ENCODE data around the gene ANKRD52.
"Not testable (repeated sequence)": the region's sequence is repeated elsewhere in the genome, so short reads cannot be mapped to it uniquely, and the experiment has no call there.

ANKRD52 gene

DNA sequence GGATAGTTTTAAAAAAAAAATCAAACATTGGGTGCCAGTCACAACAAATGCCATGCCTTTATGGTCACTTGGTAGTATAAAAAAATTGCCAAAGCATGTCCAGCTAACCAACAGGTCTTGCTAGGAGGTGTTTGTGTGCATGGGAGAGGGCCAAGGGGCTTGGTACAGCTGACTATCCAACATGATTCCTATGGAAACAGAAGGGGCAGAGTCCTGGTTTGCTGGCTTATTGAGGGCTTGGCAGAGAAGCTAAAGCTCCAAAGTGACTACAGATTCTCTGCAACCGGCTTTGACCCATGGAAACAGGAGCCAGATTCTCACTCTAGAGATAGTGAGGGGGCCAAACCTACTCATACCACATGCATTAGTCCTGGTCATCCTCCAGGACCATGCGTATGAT lies 14.3 kb upstream of the ANKRD52 start:
- DNase-seq (ENCODE audit: low spot score) = not testable (repeated sequence)

GRCh38 chr12:56271031-56271430 lies 12.8 kb upstream of the ANKRD52 start:
- peak; percentile 63 for DNase-seq (ENCODE audit: low spot score)

GRCh38 chr12:56267443-56268071 lies 9.4 kb upstream of the ANKRD52 start:
- DNase-seq (ENCODE audit: low spot score) = no peak

GRCh38 chr12:56266693-56267442 lies 8.7 kb upstream of the ANKRD52 start, which contains the start of gene COQ10A:
Gene COQ10A, plus strand, starts transcription at chr12:56266942. Its CDS starts 177 bp downstream, at chr12:56267119.
- peak; percentile 97 for DNase-seq (ENCODE audit: low spot score)

DNA sequence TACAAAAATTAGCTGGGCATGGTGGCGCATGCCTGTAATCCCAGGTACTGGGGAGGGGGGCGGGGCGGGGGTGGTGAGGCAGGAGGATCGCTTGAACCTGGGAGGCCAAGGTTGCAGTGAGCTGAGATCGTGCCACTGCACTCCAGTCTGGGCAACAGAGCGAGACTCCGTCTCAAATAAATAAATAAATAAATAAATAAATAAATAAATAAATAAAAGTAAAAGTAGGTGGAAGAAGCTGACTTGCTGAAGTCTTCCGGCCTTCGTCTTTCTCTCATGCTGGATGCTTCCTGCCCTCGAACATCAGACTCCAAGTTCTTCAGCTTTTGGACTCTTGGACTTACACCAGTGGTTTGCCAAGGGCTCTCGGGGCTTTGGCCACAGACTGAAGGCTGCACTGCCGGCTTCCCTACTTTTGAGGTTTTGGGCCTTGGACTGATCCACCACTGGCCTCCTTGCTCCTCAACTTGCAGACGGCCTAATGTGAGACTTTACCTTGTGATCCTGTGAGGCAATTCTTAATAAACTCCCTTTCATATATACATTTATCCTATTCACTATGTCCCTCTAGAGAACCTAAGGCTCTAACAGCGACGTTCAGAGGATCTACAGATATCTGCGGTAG lies 8.0 kb upstream of the ANKRD52 start:
- DNase-seq (ENCODE audit: low spot score) = not testable (repeated sequence)

DNA sequence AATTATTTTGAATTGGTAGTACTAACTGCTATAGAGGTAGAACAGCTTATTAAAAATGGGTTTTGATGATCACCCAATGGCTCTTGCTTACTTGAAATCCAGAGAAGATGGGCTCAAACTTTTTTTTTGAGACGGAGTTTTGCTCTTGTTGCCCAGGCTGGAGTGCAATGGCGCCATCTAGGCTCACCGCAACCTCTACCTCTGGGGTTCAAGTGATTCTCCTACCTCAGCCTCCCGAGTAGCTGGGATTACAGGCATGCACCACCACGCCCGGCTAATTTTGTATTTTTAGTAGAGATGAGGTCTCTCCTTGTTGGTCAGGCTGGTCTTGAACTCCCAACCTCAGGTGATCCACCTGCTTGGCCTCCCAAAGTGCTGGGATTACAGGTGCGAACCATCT lies 4.8 kb upstream of the ANKRD52 start:
- not testable (repeated sequence) for DNase-seq (ENCODE audit: low spot score)

- peak; percentile 80 for DNase-seq (ENCODE audit: low spot score)
Measured at GRCh38 chr12:56261503-56262232, 3.5 kb upstream of the ANKRD52 start.

DNA sequence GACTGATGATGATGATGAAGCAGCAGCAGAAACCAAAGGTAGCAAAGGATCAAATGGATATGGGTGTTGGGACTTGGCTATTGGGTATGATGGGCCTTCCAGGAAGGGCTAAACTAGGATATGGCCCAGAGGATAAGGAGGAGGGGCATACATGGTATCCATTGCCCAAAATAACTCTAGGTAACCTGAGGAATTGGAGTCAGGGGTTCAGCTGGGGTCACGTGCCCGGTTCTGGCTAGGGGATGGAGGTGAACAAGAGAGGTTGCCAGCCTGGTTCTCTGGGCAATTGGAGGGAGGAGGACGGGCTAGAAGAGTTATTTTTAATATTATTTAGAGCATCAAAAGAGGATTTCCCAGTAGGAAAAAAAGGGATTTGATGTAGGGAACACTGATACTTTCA lies 2.7 kb upstream of the ANKRD52 start:
- DNase-seq (ENCODE audit: low spot score) = no peak

DNA sequence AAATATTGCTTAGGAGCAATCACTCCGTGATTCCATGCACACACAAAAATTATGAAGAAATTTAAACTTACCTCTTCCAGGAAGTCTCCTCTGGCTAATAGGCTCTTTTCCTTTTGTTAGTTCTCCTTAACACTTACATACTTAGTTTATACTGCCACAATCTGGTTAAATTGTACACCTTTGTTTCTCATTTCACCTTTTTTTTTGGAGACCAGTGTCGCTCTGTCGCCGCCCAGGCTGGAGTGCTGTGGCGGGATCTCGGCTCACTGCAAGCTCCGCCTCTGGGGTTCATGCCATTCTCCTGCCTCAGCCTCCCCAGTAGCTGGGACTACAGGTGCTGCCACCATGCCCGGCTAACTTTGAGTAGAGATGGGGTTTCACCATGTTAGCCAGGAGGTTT lies 2.2 kb upstream of the ANKRD52 start:
- DNase-seq (ENCODE audit: low spot score) = no peak

- DNase-seq (ENCODE audit: low spot score) = no peak
Measured at GRCh38 chr12:56258820-56259183, 618 bp upstream of the ANKRD52 start.

GRCh38 chr12:56257491-56258067 lies 605 bp downstream of the ANKRD52 start:
- DNase-seq (ENCODE audit: low spot score) = peak; percentile 61

DNA sequence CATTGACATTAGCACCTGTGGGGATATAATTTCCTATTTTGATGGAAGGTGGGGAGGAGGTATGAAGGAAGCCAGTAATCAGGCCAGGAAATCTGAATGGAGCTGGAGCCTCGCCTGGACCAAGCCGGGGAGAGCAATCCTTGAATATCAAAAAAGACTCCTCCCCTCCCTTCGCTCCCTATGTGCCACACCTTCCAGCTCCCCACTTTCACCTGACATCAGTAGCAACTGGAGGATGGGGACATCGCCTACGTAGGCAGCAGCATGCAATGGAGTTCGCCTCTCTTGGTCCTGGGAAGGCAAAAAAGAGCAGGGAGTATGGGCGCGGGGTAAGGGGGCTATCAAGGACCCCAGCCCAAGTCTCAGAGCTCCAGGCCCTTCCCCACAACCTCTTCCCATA lies 1.1 kb downstream of the ANKRD52 start:
- DNase-seq (ENCODE audit: low spot score) = no peak

DNA sequence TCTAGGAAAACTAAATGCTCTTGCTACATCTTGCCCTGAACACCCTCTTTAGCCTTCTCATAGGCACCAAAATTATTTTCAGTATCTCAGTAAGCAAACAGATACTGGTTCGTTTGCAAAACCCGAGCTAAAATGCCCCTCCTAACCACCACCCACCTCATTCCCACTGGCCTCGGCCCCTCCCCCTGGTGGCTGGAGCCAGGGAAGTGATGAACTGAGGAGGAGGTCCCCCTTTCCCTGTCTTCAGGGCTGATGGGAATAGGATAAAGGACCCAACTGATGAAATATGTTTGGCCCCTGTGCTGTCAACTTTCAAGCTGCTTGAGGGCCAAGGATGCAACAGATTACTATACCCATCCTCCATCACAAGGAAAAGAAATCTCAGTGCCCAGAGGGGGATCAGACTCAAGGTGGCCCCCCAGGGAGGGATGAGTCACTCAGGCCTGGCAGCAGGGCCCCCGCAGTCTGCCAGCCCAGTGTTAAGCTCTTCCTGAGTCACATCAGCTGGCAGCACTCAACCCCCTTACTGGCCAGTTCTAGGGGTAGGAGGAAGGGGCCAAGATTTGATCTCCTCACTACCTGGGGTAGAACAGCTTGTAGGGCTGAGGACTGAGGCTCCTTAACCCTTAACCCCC lies 1.7 kb downstream of the ANKRD52 start:
- DNase-seq (ENCODE audit: low spot score) = no peak

DNA sequence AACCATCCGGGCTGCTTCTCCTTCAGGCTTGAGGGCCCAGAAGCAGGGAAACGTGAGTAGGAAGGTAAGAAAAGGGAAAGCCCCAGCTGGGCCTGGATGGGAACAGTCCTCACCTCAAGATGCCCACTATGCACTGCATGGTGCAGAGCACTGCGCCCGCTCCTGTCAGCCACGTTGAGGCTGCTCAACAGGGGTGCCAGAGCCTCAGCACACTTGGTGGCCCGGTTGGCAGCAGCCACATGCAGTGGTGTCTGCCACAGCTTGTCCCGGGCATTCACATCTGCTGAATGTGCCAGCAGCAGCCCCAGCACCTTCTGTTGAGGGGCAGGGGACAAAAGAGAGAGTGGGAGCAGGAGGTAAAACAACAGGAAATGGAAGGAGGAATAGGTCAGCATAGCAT lies 2.5 kb downstream of the ANKRD52 start:
- no peak for DNase-seq (ENCODE audit: low spot score)

DNA sequence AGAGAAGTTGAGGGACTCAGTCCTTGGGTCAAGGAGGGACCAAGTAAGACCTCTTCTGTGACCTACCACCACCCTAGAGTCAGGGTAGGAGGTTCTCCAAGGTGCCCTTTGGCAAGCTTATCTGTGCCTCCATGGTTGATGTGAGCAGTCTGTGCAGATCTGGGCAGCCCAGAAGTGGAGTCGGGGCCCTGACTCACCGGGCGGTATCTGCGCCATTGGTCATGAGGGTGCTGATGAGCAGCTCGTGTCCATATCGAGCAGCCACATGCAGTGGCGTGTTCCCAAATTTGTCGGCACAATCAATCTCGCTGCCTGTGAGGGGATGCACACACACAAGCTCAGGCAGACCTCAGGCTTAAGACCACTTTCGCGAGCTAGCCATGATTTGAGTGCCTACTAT lies 5.1 kb downstream of the ANKRD52 start:
- no peak for DNase-seq (ENCODE audit: low spot score)

DNA sequence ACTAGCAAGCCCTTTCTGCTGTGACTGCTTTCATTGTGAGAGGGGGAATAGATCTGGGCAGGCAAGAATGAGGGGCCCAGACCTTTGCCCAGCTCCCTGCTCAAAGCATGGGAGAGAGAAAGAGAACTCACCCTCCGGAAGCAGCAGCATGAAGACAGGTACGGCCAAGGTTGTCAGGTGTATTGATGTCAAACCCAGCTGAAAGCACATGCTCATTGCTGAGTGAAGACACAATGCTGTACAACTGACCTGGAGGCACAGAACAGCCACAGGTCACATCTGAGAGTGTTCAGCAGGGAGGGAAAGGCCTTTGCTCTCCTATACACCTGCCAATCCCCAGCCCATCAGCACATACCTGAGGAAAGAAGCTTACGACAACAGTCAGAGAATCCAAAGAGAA lies 5.5 kb downstream of the ANKRD52 start:
- no peak for DNase-seq (ENCODE audit: low spot score)

GRCh38 chr12:56248711-56249110 lies 9.5 kb downstream of the ANKRD52 start:
- DNase-seq (ENCODE audit: low spot score) = no peak

DNA sequence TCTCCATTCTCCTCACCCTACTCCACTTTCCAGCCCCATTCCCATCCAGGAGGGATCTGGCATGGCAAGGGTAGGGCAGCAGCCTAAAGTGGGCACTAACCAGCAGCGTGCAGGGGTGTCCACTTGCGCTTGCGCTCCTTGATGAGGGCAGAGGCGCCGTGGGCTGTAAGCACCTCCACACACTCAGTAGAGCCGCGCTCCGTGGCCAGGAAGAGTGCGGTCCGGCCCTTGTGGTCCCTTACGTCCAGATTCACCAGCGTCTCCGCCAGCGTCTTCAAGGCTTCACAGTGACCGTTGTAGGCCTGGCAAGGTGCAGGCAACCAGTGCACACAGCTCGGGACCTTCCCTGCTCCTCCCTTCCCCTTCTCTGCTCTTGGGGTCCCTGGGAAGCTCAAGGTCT lies 10.3 kb downstream of the ANKRD52 start:
- DNase-seq (ENCODE audit: low spot score) = no peak

DNA sequence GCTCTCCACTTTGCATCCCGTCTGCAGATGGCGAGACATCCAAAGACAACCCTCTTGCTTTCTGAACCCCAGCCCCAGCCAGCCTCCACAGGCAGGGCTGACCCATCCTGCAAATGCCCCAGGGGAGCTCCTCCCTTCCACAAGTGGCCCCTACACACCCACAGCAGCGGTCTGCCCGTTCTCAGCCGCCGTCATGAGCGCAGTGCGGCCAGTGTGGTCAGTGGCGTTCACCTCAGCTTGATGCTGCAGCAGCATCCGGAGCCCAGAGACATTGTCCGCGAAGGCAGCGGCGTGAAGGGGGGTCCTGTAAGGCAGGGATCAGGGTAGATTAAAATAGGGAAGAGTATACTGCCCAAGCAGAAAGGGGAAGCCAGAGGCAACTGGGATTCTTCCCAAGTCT lies 13.7 kb downstream of the ANKRD52 start:
- no peak for DNase-seq (ENCODE audit: low spot score)

- DNase-seq (ENCODE audit: low spot score) = no peak
Measured at GRCh38 chr12:56243731-56244181, 14.4 kb downstream of the ANKRD52 start.

- DNase-seq (ENCODE audit: low spot score) = no peak
Measured at GRCh38 chr12:56242986-56243385, 15.2 kb downstream of the ANKRD52 start.

Data from AG08396 (cell line).